Measurements from ENCODE around the gene TMEM260. TPM values are rescaled to one million over a fixed set of nuclear protein-coding genes. Genes with fewer than 3 reads are reported as not detected.

TMEM260 gene
- total and polyA plus RNA-seq, 2 donors = 16.3 to 31.6 TPM

DNA sequence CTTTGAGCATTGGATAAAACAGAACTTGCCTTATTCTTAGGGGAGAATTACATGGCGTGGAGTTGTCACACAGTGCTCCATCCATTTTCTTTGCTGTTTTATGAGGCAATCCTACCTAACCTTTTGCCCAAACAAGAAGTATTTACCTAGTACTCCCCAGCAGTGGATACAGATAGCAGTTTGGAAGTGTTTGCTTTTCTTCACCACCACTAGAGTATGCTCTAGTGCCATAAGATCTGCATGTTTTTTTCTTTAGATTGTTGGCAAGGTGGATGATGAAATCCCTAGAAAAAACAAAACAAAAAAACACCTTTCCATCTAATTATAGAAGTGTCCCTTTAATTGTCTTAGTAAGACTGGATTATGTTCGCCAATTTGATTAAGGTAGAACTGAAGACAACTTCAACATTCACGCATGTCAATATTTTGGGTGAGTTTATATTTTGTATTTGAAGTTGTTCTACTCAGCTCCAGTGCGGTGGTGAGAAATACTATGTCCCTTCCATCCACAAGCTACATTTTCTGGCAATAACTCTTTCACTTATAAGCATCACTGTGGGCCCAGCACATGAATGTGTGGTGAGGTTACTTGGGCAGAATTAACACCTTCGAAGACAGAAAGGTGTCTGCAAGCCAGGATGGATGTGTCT lies 23.6 kb upstream of the TMEM260 start:
- Histone ChIP-seq H3K27ac (ENCODE audit: low read depth in 1 of 2, low read length in 1 of 2) (no peak overlapping the region), H3K9me3 (ENCODE audit: control insufficient read depth in 2 of 2, insufficient read depth in 1 of 2, low read length in 1 of 2) (no peaks in the 10 kb centered on the region), H3K4me3 (ENCODE audit: low read length in 2 of 2) (no peak overlapping the region), H3K36me3 (ENCODE audit: control insufficient read depth in 2 of 2, insufficient read depth in 2 of 2, low read length in 1 of 2) (no peaks in the 10 kb centered on the region), H3K27me3 (ENCODE audit: control insufficient read depth in 2 of 2, insufficient read depth in 1 of 2, low read length in 1 of 2) (peaks cover 0 to 2% of the 10 kb centered on the region in 2 donors), H3K4me1 (ENCODE audit: control insufficient read depth in 2 of 2, insufficient read depth in 2 of 2, low read length in 2 of 2) (no peaks in the 10 kb centered on the region)
- DNase-seq (ENCODE audit: low read depth in 6 of 9, low spot score in 9 of 9) = peak in 2 of 9 donors; percentile 8 to 28
- 81% methylated on average over 5 of the region's 5 CpGs for WGBS

GRCh38 chr14:56559182-56559581 lies 20.4 kb upstream of the TMEM260 start:
- no peaks in the 10 kb centered on the region for H3K4me1 ChIP-seq (ENCODE audit: control insufficient read depth in 2 of 2, insufficient read depth in 2 of 2, low read length in 2 of 2)
- H3K27ac ChIP-seq (ENCODE audit: low read depth in 1 of 2, low read length in 1 of 2) = no peak overlapping the region
- no peaks in the 10 kb centered on the region for H3K27me3 ChIP-seq (ENCODE audit: control insufficient read depth in 2 of 2, insufficient read depth in 1 of 2, low read length in 1 of 2)
- no peaks in the 10 kb centered on the region for H3K36me3 ChIP-seq (ENCODE audit: control insufficient read depth in 2 of 2, insufficient read depth in 2 of 2, low read length in 1 of 2)
- WGBS = 98% methylated on average over 4 of the region's 4 CpGs
- DNase-seq (ENCODE audit: low read depth in 6 of 9, low spot score in 9 of 9) = no peak
- no peak overlapping the region for H3K4me3 ChIP-seq (ENCODE audit: low read length in 2 of 2)
- H3K9me3 ChIP-seq (ENCODE audit: control insufficient read depth in 2 of 2, insufficient read depth in 1 of 2, low read length in 1 of 2) = no peaks in the 10 kb centered on the region

- no peaks in the 10 kb centered on the region for H3K27me3 ChIP-seq (ENCODE audit: control insufficient read depth in 2 of 2, insufficient read depth in 1 of 2, low read length in 1 of 2)
- no peak for DNase-seq (ENCODE audit: low read depth in 6 of 9, low spot score in 9 of 9)
- H3K9me3 ChIP-seq (ENCODE audit: control insufficient read depth in 2 of 2, insufficient read depth in 1 of 2, low read length in 1 of 2) = no peaks in the 10 kb centered on the region
- H3K36me3 ChIP-seq (ENCODE audit: control insufficient read depth in 2 of 2, insufficient read depth in 2 of 2, low read length in 1 of 2) = no peaks in the 10 kb centered on the region
- 95% methylated on average over 2 of the region's 2 CpGs for WGBS
- no peak overlapping the region for H3K27ac ChIP-seq (ENCODE audit: low read depth in 1 of 2, low read length in 1 of 2)
- no peak overlapping the region for H3K4me3 ChIP-seq (ENCODE audit: low read length in 2 of 2)
- H3K4me1 ChIP-seq (ENCODE audit: control insufficient read depth in 2 of 2, insufficient read depth in 2 of 2, low read length in 2 of 2) = no peaks in the 10 kb centered on the region
Measured at GRCh38 chr14:56561606-56562005, 18.0 kb upstream of the TMEM260 start.

DNA sequence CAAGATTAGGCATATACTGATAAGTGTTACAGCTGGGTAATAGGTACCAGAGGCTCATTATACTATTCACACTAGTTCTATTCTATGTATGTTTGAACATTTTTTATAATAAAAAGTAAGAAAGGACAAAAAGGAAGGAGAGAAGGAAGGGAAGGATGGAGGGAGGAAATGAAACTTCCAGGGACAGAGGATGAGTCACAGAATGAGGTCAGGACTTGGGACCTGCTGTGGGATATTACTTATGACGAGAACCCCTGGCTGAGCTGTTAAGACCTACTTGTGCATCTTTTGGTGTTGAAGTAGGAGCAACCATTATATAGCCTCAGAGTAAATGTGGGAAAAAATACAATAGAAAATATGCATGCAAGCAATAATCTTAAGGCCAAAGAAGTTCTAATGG lies 16.7 kb upstream of the TMEM260 start:
- Histone ChIP-seq H3K27me3 (ENCODE audit: control insufficient read depth in 2 of 2, insufficient read depth in 1 of 2, low read length in 1 of 2) (no peaks in the 10 kb centered on the region), H3K27ac (ENCODE audit: low read depth in 1 of 2, low read length in 1 of 2) (no peak overlapping the region), H3K36me3 (ENCODE audit: control insufficient read depth in 2 of 2, insufficient read depth in 2 of 2, low read length in 1 of 2) (no peaks in the 10 kb centered on the region), H3K4me3 (ENCODE audit: low read length in 2 of 2) (no peak overlapping the region), H3K4me1 (ENCODE audit: control insufficient read depth in 2 of 2, insufficient read depth in 2 of 2, low read length in 2 of 2) (no peaks in the 10 kb centered on the region), H3K9me3 (ENCODE audit: control insufficient read depth in 2 of 2, insufficient read depth in 1 of 2, low read length in 1 of 2) (no peaks in the 10 kb centered on the region)
- DNase-seq (ENCODE audit: low read depth in 6 of 9, low spot score in 9 of 9) = no peak
- 96% methylated on average over 1 of the region's 1 CpG for WGBS

- DNase-seq (ENCODE audit: low read depth in 6 of 9, low spot score in 9 of 9) = no peak
- H3K4me3 ChIP-seq (ENCODE audit: low read length in 2 of 2) = no peak overlapping the region
- H3K36me3 ChIP-seq (ENCODE audit: control insufficient read depth in 2 of 2, insufficient read depth in 2 of 2, low read length in 1 of 2) = no peaks in the 10 kb centered on the region
- H3K9me3 ChIP-seq (ENCODE audit: control insufficient read depth in 2 of 2, insufficient read depth in 1 of 2, low read length in 1 of 2) = no peaks in the 10 kb centered on the region
- peaks cover 0 to 2% of the 10 kb centered on the region in 2 donors for H3K27me3 ChIP-seq (ENCODE audit: control insufficient read depth in 2 of 2, insufficient read depth in 1 of 2, low read length in 1 of 2)
- H3K27ac ChIP-seq (ENCODE audit: low read depth in 1 of 2, low read length in 1 of 2) = no peak overlapping the region
- H3K4me1 ChIP-seq (ENCODE audit: control insufficient read depth in 2 of 2, insufficient read depth in 2 of 2, low read length in 2 of 2) = no peaks in the 10 kb centered on the region
Measured at GRCh38 chr14:56569174-56569573, 10.4 kb upstream of the TMEM260 start.

DNA sequence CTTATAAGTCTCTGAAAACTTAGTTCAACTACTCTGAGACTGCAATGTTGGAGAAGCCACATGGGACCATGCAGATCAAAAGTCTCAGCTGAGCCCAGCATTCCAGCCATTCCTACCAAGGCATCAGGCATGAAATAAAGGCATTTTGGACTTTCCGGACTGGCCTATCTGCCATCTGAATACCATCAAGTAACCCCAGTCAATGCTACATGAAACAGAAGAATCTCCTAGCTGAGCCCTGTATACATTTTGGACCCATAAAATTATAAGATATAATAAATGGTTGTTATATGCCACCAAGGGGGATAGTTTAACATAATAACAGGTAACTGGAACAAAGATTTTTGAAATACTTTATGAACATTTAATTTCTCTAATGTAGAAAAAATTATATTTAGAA lies 9.3 kb upstream of the TMEM260 start:
- no peak overlapping the region for H3K27ac ChIP-seq (ENCODE audit: low read depth in 1 of 2, low read length in 1 of 2)
- 100% methylated on average over 1 of the region's 1 CpG for WGBS
- DNase-seq (ENCODE audit: low read depth in 6 of 9, low spot score in 9 of 9) = no peak
- H3K36me3 ChIP-seq (ENCODE audit: control insufficient read depth in 2 of 2, insufficient read depth in 2 of 2, low read length in 1 of 2) = no peaks in the 10 kb centered on the region
- H3K4me3 ChIP-seq (ENCODE audit: low read length in 2 of 2) = no peak overlapping the region
- no peaks in the 10 kb centered on the region for H3K9me3 ChIP-seq (ENCODE audit: control insufficient read depth in 2 of 2, insufficient read depth in 1 of 2, low read length in 1 of 2)
- peaks cover 0 to 2% of the 10 kb centered on the region in 2 donors for H3K27me3 ChIP-seq (ENCODE audit: control insufficient read depth in 2 of 2, insufficient read depth in 1 of 2, low read length in 1 of 2)
- H3K4me1 ChIP-seq (ENCODE audit: control insufficient read depth in 2 of 2, insufficient read depth in 2 of 2, low read length in 2 of 2) = no peaks in the 10 kb centered on the region

GRCh38 chr14:56580221-56580711 lies 668 bp downstream of the TMEM260 start:
- Histone ChIP-seq H3K4me1 (ENCODE audit: control insufficient read depth in 2 of 2, insufficient read depth in 2 of 2, low read length in 2 of 2) (peaks cover 5 to 10% of the 10 kb centered on the region in 2 donors), H3K27ac (ENCODE audit: low read depth in 1 of 2, low read length in 1 of 2) (peak overlapping the region; percentile 62 to 90), H3K9me3 (ENCODE audit: control insufficient read depth in 2 of 2, insufficient read depth in 1 of 2, low read length in 1 of 2) (no peaks in the 10 kb centered on the region), H3K36me3 (ENCODE audit: control insufficient read depth in 2 of 2, insufficient read depth in 2 of 2, low read length in 1 of 2) (peaks cover 0 to under 1% of the 10 kb centered on the region in 2 donors), H3K4me3 (ENCODE audit: low read length in 2 of 2) (peak overlapping the region; percentile 73 to 86), H3K27me3 (ENCODE audit: control insufficient read depth in 2 of 2, insufficient read depth in 1 of 2, low read length in 1 of 2) (no peaks in the 10 kb centered on the region)
- 5% methylated on average over 10 of the region's 10 CpGs for WGBS
- peak in 2 of 9 donors; percentile 7 to 54 for DNase-seq (ENCODE audit: low read depth in 6 of 9, low spot score in 9 of 9)

DNA sequence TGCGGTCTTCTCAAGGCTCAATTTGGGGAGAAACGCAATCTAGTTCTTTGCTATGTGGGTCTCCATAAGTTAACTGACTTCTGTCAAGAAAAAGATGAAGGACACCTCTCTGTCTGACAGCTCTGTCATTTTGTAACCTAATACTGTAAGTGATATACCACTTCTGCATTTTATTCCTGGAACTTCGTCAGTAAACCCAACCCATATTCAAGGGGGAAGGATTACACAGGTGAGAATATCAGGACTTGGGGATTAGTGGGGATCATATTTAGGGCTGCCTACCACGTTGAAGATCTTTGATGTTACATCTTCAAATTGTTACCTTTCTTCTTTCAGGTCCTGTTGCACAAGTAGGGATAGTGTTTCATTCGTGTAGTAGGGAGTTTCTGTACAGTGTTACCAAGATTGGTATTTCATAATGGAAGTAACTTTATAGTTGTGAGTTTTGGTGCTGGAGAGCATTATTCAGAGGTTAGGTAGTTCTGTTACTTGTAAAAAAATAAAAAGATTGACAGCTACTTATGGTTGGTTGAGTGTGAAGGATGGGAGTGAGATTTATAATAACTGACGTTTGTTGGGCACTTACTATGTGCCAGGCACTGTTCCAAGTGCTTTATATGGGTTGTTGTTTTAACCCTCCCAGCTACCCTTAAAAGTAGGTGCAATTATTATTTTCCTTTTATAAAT lies 1.6 kb downstream of the TMEM260 start:
- H3K36me3 ChIP-seq (ENCODE audit: control insufficient read depth in 2 of 2, insufficient read depth in 2 of 2, low read length in 1 of 2) = peaks cover 0 to 9% of the 10 kb centered on the region in 2 donors
- 72% methylated on average over 6 of the region's 6 CpGs for WGBS

DNA sequence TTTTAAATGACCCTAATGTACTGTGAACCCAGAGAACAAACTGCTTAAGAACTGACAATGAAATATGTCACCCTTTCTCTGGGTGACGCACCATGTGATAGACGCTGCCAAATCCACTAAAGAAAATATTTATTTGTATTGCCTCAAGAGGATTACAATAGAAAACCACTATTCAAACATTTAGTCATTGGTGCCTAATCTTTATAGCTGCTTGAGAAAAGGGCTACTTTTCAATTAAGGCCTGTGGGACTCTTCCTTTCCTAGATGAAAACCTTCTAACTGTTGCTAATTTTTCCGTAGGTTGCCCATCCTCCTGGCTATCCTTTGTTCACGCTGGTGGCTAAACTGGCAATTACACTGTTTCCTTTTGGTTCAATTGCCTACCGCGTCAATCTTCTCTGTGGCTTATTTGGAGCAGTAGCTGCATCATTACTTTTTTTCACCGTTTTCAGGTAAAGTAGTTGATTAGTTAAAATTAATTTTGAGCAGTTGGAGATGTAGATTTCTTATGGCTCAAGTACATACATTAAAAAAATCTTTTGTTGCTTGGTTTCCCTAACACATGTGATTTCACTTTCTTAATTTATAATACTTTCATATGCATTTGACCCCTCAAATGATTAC lies 6.0 kb downstream of the TMEM260 start:
- Histone ChIP-seq H3K36me3 (ENCODE audit: control insufficient read depth in 2 of 2, insufficient read depth in 2 of 2, low read length in 1 of 2) (peaks cover 0 to 14% of the 10 kb centered on the region in 2 donors), H3K4me3 (ENCODE audit: low read length in 2 of 2) (no peak overlapping the region), H3K27me3 (ENCODE audit: control insufficient read depth in 2 of 2, insufficient read depth in 1 of 2, low read length in 1 of 2) (no peaks in the 10 kb centered on the region), H3K4me1 (ENCODE audit: control insufficient read depth in 2 of 2, insufficient read depth in 2 of 2, low read length in 2 of 2) (peaks cover 4 to 10% of the 10 kb centered on the region in 2 donors), H3K9me3 (ENCODE audit: control insufficient read depth in 2 of 2, insufficient read depth in 1 of 2, low read length in 1 of 2) (no peaks in the 10 kb centered on the region), H3K27ac (ENCODE audit: low read depth in 1 of 2, low read length in 1 of 2) (no peak overlapping the region)
- no peak for DNase-seq (ENCODE audit: low read depth in 6 of 9, low spot score in 9 of 9)
- whole genome bisulfite sequencing = 91% methylated on average over 7 of the region's 7 CpGs

More for the DNA sequence above, 1.6 kb downstream of the TMEM260 start:
- Histone ChIP-seq H3K27ac (ENCODE audit: low read depth in 1 of 2, low read length in 1 of 2) (no peak overlapping the region), H3K4me3 (ENCODE audit: low read length in 2 of 2) (peak overlapping the region in 1 of 2 donors; percentile 73), H3K4me1 (ENCODE audit: control insufficient read depth in 2 of 2, insufficient read depth in 2 of 2, low read length in 2 of 2) (peaks cover 5 to 10% of the 10 kb centered on the region in 2 donors), H3K9me3 (ENCODE audit: control insufficient read depth in 2 of 2, insufficient read depth in 1 of 2, low read length in 1 of 2) (no peaks in the 10 kb centered on the region), H3K27me3 (ENCODE audit: control insufficient read depth in 2 of 2, insufficient read depth in 1 of 2, low read length in 1 of 2) (no peaks in the 10 kb centered on the region)
- peak in 1 of 9 donors; percentile 20 for DNase-seq (ENCODE audit: low read depth in 6 of 9, low spot score in 9 of 9)

All from thymus (tissue), 11 donors.